HUDEP-2 (cell line): ENCODE data around the gene BTBD6.

Experiments
- DNase-seq, 76 experiments: peaks; one replicate each; lab custom pipeline; 2025; ENCODE audit not compliant: unreplicated experiment in 76 of 76; lab: John Stamatoyannopoulos, UW

The BTBD6 gene

GRCh38 chr14:105248368-105249181 lies at the start of gene BTBD6:
BTBD6 (plus strand) TSS chr14:105248533; CDS start chr14:105248712, 179 bp downstream.
- DNase-seq: peak in 71 of 76 experiments; percentile 24 to 85 (median 68)

GRCh38 chr14:105198588-105198987 lies 49.7 kb upstream of the BTBD6 start:
- DNase-seq: no peak

DNA sequence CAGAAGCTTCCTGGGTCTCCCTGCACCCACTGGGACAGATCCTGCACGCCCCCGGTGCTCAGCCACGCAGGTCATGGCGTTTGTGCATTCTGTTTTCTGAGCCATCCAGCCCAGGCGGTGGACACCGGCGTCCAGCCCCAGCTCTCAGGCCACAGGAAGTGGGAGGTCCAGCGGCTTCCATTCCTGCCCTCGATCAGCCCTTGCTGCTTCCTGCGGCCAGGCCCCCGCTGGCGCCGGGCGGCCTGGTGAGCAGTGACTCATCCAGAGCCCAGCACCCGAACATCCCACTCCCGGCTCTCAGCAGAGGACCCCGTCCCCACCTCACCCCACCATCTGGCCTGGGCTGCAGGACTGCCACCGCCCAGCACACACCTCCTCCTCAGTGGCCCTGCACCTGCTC lies 49.2 kb upstream of the BTBD6 start:
- DNase-seq: no peak

DNA sequence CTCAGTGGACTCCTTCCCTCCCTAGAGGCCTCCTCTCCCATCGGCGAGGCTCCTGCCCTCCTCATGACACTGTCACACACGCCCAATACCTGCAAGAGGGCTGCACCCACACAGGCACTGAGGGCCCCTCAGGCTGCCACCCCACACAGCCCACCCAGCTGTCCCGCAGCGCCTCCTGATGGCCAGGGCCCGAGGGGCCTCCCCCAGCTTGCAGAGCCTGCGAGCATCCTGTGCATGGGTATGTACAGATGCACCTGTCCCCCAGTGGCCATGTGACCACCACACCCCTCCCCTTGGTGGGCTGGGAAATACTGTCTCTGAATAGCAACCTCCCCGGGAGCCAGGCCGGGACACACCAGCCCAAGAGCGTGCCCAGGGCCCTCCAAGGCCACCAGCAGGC lies 48.3 kb upstream of the BTBD6 start:
- no peak for DNase-seq

DNA sequence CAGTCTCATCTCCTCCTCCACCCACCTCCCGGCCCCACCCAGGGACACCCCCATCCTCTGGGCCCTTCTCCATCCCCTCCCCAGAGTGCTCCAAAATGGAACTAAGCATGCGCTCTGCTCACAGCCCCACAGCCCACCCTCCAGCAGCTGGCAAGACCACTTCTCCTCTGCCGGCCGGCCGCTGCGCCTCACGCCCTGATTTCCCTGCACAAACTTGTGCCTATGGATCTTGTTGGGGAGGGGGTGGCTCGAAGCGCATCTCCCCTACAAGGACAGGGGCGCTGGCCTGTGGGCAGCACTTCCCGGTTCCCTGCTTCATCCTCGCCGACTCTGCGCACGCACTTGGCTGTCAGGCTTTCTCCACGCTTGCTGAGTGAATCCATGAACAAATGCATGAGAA lies 47.7 kb upstream of the BTBD6 start:
- DNase-seq: no peak

- DNase-seq: no peak
Observed at GRCh38 chr14:105201156-105201924, 47.0 kb upstream of the BTBD6 start.

GRCh38 chr14:105201925-105202513 lies 46.3 kb upstream of the BTBD6 start:
- DNase-seq: no peak

GRCh38 chr14:105203057-105203531 lies 45.2 kb upstream of the BTBD6 start:
- peak in 48 of 76 experiments; percentile 5 to 67 (median 33) for DNase-seq

DNA sequence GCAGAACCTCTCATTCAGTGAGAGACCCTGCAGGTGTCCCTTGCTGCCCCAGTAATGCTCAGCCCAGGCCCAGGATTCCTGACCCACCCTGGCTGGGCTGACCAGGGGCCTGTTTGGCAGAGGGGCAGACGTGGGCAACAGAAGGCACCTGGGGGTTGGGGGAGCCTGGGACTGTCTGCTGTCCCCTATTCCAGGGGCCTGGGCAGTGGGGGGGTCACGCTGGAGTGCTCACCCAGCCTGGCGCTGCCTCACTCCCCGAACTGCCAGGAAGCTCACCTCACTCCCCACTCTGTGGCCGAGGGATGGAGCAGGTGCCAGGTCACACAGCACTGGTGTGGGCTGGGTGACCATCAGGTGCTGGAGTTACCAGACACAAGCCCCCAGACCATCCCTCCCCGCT lies 44.6 kb upstream of the BTBD6 start:
- no peak for DNase-seq

DNA sequence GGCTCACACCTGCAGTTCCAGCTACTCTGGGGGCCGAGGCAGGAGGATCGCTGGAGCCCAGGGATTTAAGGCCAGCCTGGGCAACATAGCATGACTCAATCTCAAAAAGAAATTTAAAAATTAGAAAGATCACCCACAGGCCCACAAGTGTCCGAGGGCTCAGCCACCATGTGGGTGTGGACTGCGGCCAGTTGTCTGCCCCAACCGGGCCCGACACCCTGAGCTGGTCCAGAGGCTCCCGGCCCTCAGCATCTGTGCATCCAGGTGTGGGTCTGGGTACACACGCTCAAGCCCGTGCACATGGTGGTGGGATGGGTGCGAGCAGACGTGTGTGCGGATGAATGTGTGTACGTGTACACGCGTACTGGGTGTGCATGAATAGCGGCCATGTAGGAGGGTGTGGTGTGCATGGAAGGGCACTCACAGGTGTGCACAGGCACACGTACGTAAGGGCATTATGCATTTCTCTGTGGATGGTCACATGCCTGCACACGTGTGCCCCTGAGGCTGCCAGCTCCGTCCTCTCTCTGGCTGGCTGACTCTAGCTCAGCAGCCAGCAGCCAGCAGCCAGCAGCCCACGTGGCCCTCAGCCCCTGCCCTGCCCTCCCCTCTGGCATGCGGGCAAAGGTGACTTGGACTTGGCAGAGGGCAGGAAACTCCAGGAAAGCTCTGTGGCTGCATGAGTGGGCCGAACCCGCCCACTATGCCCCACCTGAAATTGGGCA lies 44.0 kb upstream of the BTBD6 start:
- DNase-seq: no peak

DNA sequence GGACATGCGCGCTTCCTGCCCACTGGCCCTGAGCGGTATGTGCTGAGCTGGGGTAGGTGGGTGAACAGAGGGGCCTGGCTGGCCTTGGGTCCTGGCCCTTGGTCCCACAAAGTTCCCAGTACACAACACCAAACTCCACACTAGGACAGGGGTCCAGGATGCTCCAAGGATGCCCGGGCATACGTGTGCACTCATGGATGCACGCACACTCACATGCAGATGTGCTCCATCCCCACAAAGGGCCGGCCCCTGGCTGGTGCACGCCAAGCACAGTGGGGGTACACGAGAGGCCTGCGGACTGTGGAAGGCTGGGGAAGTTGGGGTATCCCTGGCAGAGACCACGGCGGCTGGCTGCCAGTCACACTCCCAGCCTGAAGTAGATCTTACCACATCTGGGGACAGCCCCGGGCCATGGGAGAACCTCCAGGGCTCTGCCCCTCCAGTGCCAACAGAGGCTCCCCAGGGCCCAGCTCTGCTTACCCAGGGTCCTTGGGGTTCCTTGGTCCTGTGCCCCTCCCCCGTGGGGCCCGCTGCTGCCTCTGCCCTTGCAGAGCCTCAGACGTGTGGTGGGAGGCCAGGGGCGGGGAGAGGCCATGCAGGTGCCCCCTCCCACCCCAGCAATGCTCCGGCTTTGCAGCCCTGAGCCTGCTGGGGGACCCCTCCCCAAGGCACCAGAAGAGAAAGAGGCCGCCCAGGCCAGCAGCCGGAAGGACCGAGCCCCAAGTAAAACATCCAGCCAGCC lies 43.2 kb upstream of the BTBD6 start:
- no peak for DNase-seq

- peak in 3 of 76 experiments; percentile 11 to 25 (median 22) for DNase-seq
Observed at GRCh38 chr14:105205673-105206208, 42.6 kb upstream of the BTBD6 start.

DNA sequence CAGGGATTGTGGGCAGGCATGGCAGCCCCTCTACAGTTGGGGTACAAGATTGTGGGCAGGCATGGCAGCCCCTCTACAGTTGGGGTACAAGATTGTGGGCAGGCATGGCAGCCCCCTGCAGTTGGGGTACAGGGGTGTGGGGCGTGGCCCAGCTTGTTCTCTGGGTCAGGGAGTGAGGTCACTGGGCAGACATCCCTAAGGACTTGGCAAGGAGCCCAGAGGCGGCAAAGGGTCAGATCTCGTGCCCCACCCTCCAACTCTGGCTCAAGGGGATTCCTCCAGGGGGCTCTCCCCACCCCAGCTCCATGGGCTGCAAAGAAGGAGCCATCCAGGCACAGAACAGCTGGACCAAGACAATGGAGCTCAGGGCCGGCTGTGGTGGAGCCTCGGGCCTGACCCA lies 41.5 kb upstream of the BTBD6 start:
- no peak for DNase-seq

DNA sequence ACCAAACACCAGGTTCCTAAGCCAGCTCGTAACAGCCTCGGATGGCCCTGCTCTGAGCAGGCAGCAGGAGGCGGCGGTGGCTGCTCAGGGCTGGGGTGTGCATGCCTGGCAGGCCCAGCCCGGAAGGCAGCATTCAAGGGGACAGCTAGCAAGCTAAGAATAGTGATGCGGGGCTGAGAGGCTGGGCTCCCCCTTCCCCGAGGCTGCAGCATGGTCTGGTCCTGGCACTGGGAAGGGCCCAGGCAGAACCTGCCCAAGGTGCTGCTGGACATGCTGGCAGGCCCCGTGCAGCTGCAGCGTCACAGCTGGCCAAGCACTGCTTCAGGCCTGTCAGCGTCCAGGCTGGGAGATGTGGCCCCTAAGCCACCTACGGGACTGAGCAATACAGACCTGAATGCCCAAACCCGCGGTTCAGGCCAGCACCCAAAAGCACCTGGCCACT lies 40.9 kb upstream of the BTBD6 start:
- no peak for DNase-seq

GRCh38 chr14:105207996-105208737 lies 40.2 kb upstream of the BTBD6 start:
- no peak for DNase-seq

DNA sequence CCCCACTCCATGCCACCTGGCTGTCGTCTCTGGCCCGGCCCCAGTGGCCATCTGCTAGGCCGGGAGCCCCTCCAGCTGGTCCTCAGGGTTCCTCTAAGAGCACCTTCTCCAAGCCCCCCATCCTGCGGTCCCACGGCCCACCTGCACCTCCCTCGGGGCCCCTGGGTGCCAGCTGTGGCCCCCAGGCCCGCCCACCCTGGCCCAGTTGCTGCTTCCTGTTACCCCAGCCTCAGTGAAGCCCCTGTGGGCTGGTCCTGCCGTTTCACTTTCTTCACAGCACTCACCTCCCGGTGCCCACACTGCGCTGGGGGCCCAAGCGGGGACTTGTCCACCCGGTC lies 39.6 kb upstream of the BTBD6 start:
- no peak for DNase-seq

DNA sequence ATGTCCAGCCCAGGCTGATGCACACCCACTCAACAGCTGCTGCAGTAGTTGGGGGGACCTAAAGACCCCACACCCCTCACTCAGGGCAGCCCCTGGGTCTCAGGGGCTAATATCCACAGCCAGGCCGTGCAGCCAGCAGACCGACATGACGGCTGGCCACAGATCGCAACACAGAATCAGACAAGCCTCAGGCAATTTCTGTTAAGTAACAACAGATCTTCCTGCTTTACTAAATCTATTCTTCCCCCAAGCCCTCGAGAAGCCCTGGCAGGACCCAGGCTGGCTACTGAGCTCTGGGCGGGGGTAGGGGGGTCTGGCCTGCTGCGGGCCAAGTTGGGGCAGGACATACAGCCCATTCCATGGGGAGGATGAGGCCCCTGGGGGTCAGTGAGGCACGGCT lies 39.2 kb upstream of the BTBD6 start:
- DNase-seq: no peak

DNA sequence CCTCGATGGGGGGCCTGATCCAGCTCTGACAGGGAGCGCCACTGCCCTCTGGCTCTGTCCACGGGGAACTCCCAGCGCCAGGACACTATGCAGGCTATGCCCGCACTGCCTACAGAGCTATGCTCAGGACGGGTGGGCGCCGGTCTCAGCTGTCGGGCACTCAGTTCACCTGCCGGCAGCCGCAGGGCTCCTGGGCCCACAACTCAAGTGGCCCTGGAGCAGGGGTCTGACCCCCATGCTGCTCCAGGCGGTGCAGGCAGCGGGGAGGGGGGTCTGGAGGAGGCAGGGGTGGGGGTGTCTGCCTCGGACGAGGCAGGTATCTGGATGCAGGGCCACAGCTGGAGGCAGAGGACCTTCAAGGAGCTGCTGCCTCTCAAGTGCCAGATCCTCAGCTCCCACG lies 38.7 kb upstream of the BTBD6 start:
- DNase-seq: no peak
